Activated naive CD8-positive, alpha-beta T cell treated with anti-CD3 and anti-CD28 coated beads, Interleukin-2, amount 10 ng/mL, durations not matched to agents 7 days and 5 days (primary cell): ENCODE measurements around the gene CEMIP. TPM values are rescaled to one million over a fixed set of nuclear protein-coding genes. Genes with fewer than 3 reads are reported as not detected.

Experiments
- ATAC-seq: fragments of 150-1000 bp; cut with Tn5 transposase; one replicate; pipeline ENCODE4 v1.10.0; 2021; ENCODE audit warnings: low read depth, moderate library complexity
- POLR2A ChIA-PET: fragments of 350-600 bp; sonication (Branson Sonifier 250); formaldehyde crosslinking; loops from one replicate; lab custom pipeline; 2021; ENCODE audit warnings: antibody characterized with exemption; lab: Charles Lee
- DNase-seq: peaks from one replicate; pipeline ENCODE4 v3.0.0; 2021
- H3K27ac Mint-ChIP-seq: one replicate; pipeline ENCODE4 v1.8.0; 2022; ENCODE audit warnings: mild to moderate bottlenecking, mixed read lengths
- H3K27me3 Mint-ChIP-seq: one replicate; pipeline ENCODE4 v1.8.0; 2022; ENCODE audit warnings: mild to moderate bottlenecking, moderate library complexity, mixed read lengths
- H3K36me3 Mint-ChIP-seq: one replicate; pipeline ENCODE4 v1.8.0; 2021; ENCODE audit warnings: mild to moderate bottlenecking, mixed read lengths
- H3K4me1 Mint-ChIP-seq: one replicate; pipeline ENCODE4 v1.8.0; 2021; ENCODE audit warnings: mixed read lengths
- H3K4me3 Mint-ChIP-seq: one replicate; pipeline ENCODE4 v1.8.0; 2022; ENCODE audit warnings: mild to moderate bottlenecking, moderate library complexity, mixed read lengths
- H3K9me3 Mint-ChIP-seq: one replicate; pipeline ENCODE4 v1.8.0; 2021; ENCODE audit warnings: mixed read lengths
- total RNA-seq, 2 experiments: library from RNA; stranded (reverse); gene quantifications; one replicate each; pipeline ENCODE4 v1.2.3, GENCODE V29; 2021

The CEMIP gene
- total RNA-seq, 2 experiments from 2014 or later, result 0.23 TPM; not detected in 1

GRCh38 chr15:80800067-80800466, 20.9 kb downstream of the CEMIP start:
- peaks cover 3% of the 10 kb centered on the region for H3K4me1 Mint-ChIP-seq
- H3K27me3 Mint-ChIP-seq, result peaks cover 6% of the 10 kb centered on the region
- H3K9me3 Mint-ChIP-seq, result no peaks in the 10 kb centered on the region
- no peaks in the 10 kb centered on the region for H3K36me3 Mint-ChIP-seq
- ATAC-seq, result no peak
- POLR2A ChIA-PET, result no interaction called here
- no peak overlapping the region for H3K27ac Mint-ChIP-seq
- no peak overlapping the region for H3K4me3 Mint-ChIP-seq
- DNase-seq, result no peak

DNA sequence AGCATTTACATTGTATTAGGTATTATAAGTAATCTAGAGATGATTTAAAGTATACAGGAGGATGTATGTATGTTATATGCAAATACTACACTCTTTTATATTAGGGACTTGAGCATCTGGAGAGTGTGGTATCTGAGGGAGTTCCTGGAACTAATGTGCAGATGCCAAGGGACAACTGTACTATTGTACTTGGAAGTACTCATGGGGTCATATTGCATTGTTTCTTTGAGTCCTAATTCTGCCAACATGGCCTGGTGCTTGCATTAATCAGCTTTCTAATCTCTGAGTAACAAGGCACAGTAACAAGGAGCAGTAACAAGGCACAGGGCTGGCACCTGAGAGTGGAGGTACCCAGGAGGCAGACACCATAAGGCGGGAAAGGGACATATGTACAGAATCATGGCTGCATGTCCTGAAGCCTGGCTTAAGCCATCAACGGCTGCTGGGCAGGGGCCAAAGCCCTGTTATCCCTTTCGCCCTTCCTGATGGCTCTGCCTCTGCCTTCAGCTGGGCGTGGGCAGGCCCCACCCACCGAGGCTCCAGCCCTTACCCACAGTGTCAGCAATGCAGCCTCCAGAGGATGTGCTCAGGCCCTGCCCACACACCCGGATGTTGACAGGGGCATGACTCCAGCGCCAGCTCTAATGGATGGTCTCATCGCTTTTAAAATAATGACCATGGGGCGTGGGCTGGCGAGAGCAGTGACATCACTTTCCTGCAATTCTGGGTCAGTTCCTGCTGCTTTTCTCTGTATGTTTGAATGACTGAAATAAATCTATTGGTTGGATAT, 22.9 kb downstream of the CEMIP start:
- Mint-ChIP-seq H3K4me1 (peaks cover 3% of the 10 kb centered on the region), H3K27ac (no peak overlapping the region), H3K9me3 (no peaks in the 10 kb centered on the region), H3K4me3 (no peak overlapping the region), H3K36me3 (no peaks in the 10 kb centered on the region), H3K27me3 (peaks cover 3% of the 10 kb centered on the region)
- POLR2A ChIA-PET, result no interaction called here
- no peak for DNase-seq
- no peak for ATAC-seq

DNA sequence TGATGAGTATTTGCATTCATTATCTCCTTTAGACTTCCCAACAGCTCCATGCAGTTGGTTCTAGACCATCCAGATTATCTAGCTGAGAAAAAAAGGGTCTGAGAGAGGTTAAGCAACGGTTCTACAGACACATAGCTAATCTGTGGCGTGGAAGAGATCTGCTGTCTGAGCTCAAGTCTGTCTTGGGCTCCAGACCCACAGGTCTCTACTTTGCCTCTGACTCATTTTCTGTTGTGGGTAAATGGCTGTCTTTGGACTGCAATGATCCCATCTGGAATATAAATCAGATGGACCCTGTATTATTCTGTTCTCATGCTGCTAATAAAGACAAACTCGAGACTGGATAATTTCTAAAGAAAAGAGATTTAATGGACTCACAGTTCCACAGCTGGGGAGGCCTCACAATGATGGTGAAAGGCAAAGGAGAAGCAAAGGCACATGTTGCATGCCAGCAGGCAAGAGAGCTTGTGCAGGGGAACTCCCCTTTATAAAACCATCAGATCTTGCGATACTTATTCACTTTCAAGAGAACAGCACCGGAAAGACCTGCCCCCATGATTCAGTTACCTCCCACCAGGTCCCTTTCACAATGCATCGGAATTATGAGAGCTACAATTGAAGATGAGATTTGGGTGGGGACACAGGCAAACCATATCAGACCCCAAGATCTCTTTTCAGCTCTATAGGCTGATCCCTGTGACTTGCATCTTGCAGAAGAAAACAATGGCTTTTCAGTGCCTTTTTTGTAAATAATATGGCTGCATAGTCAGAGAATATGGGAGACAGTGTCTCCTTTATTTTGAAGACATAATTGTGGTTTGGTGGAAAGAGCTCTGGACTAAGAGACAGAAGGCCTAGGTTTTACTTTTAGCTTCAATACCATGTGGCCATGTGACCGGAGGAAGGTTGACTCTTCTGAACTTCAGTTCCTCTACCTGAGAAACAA, 24.7 kb downstream of the CEMIP start:
- H3K27ac Mint-ChIP-seq, result no peak overlapping the region
- ATAC-seq, result peak; percentile 33
- POLR2A ChIA-PET, result no interaction called here
- peaks cover 3% of the 10 kb centered on the region for H3K4me1 Mint-ChIP-seq
- DNase-seq, result no peak
- H3K27me3 Mint-ChIP-seq, result peaks cover 3% of the 10 kb centered on the region
- H3K36me3 Mint-ChIP-seq, result no peaks in the 10 kb centered on the region
- no peaks in the 10 kb centered on the region for H3K9me3 Mint-ChIP-seq
- H3K4me3 Mint-ChIP-seq, result no peak overlapping the region

GRCh38 chr15:80804970-80805495, 25.9 kb downstream of the CEMIP start:
- Mint-ChIP-seq H3K36me3 (no peaks in the 10 kb centered on the region), H3K27ac (no peak overlapping the region), H3K27me3 (peaks cover 3% of the 10 kb centered on the region), H3K9me3 (no peaks in the 10 kb centered on the region), H3K4me1 (peaks cover 3% of the 10 kb centered on the region), H3K4me3 (no peak overlapping the region)
- ATAC-seq (no peak), DNase-seq (no peak)
- POLR2A ChIA-PET, result no interaction called here

DNA sequence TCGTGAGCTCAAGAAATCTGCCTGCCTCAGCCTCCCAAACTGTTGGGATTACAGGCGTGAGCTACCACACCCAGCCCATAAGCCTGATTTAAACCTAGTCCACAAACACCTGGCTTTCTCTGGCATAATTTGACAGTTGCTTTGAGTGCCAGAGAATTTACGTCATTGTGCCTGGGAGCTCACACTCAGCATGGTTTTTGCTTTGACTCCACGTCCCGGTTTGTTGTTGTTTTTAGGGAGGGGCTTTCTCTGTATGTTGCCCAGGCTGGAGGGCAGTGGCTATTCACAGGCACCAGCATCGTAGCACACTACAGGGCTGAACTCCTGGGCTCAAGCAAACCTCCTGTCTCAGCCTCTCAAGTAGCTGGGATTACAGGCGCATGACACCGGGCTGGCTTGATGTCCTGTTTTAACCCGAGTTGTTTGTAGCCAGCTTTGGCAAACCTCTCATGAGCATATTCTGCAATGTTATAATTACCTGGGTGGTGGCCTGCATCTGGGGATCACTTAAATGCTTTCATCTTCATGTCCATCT, 32.7 kb downstream of the CEMIP start:
- POLR2A ChIA-PET, result no interaction called here

GRCh38 chr15:80815106-80815505, 35.9 kb downstream of the CEMIP start:
- H3K9me3 Mint-ChIP-seq, result no peaks in the 10 kb centered on the region
- peaks cover 10% of the 10 kb centered on the region for H3K27me3 Mint-ChIP-seq
- no peaks in the 10 kb centered on the region for H3K36me3 Mint-ChIP-seq
- H3K27ac Mint-ChIP-seq, result no peak overlapping the region
- ATAC-seq (no peak), DNase-seq (no peak)
- POLR2A ChIA-PET, result no interaction called here
- no peaks in the 10 kb centered on the region for H3K4me1 Mint-ChIP-seq
- H3K4me3 Mint-ChIP-seq, result no peak overlapping the region

More for the DNA sequence above, 32.7 kb downstream of the CEMIP start:
- no peaks in the 10 kb centered on the region for H3K9me3 Mint-ChIP-seq
- ATAC-seq, result no peak
- no peak overlapping the region for H3K27ac Mint-ChIP-seq
- no peak for DNase-seq
- no peak overlapping the region for H3K4me3 Mint-ChIP-seq
- no peaks in the 10 kb centered on the region for H3K4me1 Mint-ChIP-seq
- H3K27me3 Mint-ChIP-seq, result no peaks in the 10 kb centered on the region
- H3K36me3 Mint-ChIP-seq, result no peaks in the 10 kb centered on the region

DNA sequence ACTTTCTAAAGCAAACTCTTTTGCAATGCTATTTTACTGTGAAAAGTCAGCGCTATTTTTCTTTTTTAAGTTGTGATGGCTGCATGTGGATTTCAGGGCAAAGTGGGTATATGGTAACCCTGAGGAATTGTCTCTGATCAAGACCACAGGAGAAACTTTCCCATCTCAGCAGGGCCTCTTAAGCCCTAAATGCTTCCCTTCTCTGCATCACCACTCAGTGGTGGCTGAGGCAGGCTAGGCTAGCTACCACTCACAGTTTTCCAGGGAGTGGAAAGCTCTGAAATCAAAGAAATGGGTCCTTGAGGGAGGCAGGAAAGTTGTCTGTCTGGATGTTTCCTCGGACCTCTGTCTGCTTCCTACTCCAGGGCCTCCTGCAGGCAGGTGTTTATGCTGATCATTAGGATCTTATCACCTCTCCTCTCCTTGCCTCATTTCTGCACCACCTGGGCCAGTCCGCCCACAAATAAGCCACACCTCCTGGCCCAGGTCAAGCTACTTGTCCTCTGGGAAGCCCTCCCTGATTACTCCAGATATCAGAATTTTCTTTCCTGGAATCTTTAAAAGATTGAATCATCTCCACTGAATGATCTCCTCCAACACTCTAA, 37.0 kb downstream of the CEMIP start:
- H3K9me3 Mint-ChIP-seq, result no peaks in the 10 kb centered on the region
- H3K27me3 Mint-ChIP-seq, result peaks cover 10% of the 10 kb centered on the region
- no peaks in the 10 kb centered on the region for H3K4me1 Mint-ChIP-seq
- POLR2A ChIA-PET, result no interaction called here
- no peak for DNase-seq
- H3K36me3 Mint-ChIP-seq, result no peaks in the 10 kb centered on the region
- H3K27ac Mint-ChIP-seq, result no peak overlapping the region
- no peak overlapping the region for H3K4me3 Mint-ChIP-seq
- ATAC-seq, result no peak

DNA sequence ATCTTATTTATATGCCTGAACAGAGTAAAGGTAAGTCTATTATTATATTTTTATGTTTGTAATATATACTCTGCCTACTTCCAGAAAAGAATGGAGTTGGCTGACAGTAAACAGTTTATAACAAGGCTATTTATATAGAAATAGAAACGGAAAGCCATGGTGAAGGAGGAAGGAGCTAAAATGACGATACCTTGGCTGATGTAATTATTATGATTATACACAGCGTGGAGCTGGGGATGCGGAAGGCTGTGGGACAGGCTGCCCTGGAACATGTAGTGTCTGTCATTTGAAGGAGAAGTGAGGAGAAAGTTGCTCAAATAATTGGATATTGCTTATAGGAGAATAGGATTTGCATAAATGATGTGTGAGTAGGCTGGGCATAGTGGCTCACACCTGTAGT, 37.8 kb downstream of the CEMIP start:
- POLR2A ChIA-PET, result no interaction called here
- Mint-ChIP-seq H3K27ac (no peak overlapping the region), H3K4me1 (no peaks in the 10 kb centered on the region), H3K9me3 (no peaks in the 10 kb centered on the region), H3K27me3 (peaks cover 10% of the 10 kb centered on the region), H3K36me3 (no peaks in the 10 kb centered on the region), H3K4me3 (no peak overlapping the region)
- ATAC-seq, result no peak
- no peak for DNase-seq

DNA sequence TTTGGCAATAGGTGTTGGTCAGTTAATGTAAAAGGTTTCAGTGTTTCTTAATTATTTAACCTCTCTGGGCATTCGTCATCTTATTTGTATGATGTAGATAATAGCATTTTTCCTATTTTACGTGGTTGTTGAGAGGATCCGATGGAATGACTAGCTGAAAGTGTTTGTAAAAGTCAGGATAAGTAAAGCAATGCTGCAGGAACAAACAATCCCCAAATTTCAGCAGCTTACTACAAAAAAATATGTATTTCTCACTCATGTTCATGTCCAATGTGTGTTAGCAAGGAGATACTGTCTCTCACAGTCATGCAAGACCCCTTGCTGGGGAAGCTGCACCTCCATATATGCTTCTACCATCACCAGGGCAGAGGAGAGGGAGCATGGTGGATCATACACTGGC, 38.7 kb downstream of the CEMIP start:
- no peak overlapping the region for H3K4me3 Mint-ChIP-seq
- no peak for ATAC-seq
- POLR2A ChIA-PET, result no interaction called here

DNA sequence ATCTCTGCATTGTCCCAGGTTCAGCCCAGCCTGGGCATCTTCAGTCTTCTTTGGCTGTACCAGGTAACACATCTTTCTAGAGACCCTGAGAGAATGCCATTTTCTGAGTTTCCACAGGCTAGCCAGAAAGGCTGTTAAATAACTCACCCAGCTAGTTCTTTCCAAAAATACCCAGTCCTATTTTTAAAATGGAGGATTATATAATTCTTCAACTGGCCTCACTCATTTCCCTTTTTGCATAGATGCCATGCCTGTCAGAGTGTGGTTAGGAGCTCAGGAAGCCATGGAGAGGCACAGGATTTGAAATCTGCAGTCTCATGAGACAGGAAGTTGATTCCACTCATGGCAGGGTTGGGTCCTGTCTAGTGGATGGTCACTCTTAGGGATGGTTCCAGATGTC, 39.8 kb downstream of the CEMIP start:
- Mint-ChIP-seq H3K36me3 (no peaks in the 10 kb centered on the region), H3K27ac (no peak overlapping the region), H3K4me1 (no peaks in the 10 kb centered on the region), H3K27me3 (peaks cover 12% of the 10 kb centered on the region), H3K9me3 (no peaks in the 10 kb centered on the region), H3K4me3 (no peak overlapping the region)
- POLR2A ChIA-PET, result no interaction called here
- ATAC-seq, result no peak
- no peak for DNase-seq

More for the DNA sequence above, 38.7 kb downstream of the CEMIP start:
- H3K36me3 Mint-ChIP-seq, result no peaks in the 10 kb centered on the region
- no peaks in the 10 kb centered on the region for H3K9me3 Mint-ChIP-seq
- DNase-seq, result no peak
- no peaks in the 10 kb centered on the region for H3K4me1 Mint-ChIP-seq
- no peak overlapping the region for H3K27ac Mint-ChIP-seq
- H3K27me3 Mint-ChIP-seq, result peaks cover 12% of the 10 kb centered on the region

DNA sequence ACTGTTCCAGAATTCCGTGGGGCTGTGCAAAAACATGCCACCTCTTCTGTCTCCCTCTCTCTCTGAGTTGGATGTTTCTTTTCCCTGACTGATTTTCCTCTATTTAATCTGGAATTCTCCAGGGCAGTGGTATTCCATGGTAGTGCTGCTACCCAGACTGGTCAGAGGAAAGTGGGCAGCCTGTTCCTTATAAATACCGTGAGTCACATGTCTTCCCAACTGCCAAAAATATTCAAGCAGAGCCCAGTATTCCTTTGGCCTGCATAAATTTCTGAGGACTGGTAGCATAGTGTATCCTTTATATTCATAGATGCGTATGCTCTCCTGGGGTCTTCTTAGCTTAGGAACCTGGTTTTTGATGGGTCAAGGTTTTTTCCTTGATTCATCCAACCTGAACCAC, 40.9 kb downstream of the CEMIP start:
- Mint-ChIP-seq H3K36me3 (no peaks in the 10 kb centered on the region), H3K4me3 (no peak overlapping the region), H3K4me1 (no peaks in the 10 kb centered on the region), H3K9me3 (no peaks in the 10 kb centered on the region), H3K27me3 (peaks cover 12% of the 10 kb centered on the region), H3K27ac (no peak overlapping the region)
- POLR2A ChIA-PET, result no interaction called here
- ATAC-seq (no peak), DNase-seq (no peak)

- DNase-seq (no peak), ATAC-seq (no peak)
- Mint-ChIP-seq H3K4me3 (no peak overlapping the region), H3K27me3 (peaks cover 12% of the 10 kb centered on the region), H3K27ac (no peak overlapping the region), H3K36me3 (no peaks in the 10 kb centered on the region), H3K9me3 (no peaks in the 10 kb centered on the region), H3K4me1 (no peaks in the 10 kb centered on the region)
- POLR2A ChIA-PET, result no interaction called here
Observed at GRCh38 chr15:80822256-80822655, 43.1 kb downstream of the CEMIP start.

DNA sequence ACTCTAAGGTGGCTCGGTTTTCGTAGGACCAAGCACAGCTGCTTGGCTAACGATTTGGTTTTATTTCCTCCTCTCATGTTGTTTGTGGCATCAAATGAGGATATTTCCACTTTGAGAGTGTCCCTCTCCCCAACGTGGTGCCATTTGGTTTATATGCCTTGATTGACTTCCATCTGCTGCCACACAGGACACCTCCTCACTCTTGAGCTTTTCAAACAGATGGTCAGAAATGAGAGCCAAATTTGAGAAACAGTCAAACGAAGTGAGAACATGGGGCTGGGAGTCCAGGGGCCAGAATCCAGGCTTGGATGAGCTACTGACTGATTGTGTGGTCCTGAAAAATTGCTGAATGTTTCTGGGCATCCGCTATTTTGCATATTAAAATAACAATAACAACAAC, 43.5 kb downstream of the CEMIP start:
- Mint-ChIP-seq H3K36me3 (no peaks in the 10 kb centered on the region), H3K4me1 (no peaks in the 10 kb centered on the region), H3K4me3 (no peak overlapping the region), H3K9me3 (no peaks in the 10 kb centered on the region), H3K27ac (no peak overlapping the region), H3K27me3 (peaks cover 12% of the 10 kb centered on the region)
- DNase-seq (no peak), ATAC-seq (no peak)
- POLR2A ChIA-PET, result no interaction called here
